H1 (cell line): ENCODE results near the gene TTC24. TPM values are rescaled to one million over a fixed set of nuclear protein-coding genes. Genes with fewer than 3 reads are reported as not detected.

Experiments used
- polyA plus RNA-seq, 7 experiments: library from polyadenylated mRNA; depleted of rRNA in 3 of 7; stranded (reverse) in 5 of 7; unstranded in 2 of 7; fragments of >200 nt in 5 of 7; fragments of 200-250 nt in 2 of 7; gene quantifications; 1 replicate in 5 of 7; 2 replicates in 1 of 7; 4 replicates in 1 of 7; pipeline versions ENCODE4 v1.2.1 to v1.2.3, GENCODE V29; 2011 to 2013; ENCODE audit warnings: missing spikeins in 2 of 7, mixed read lengths in 2 of 7
- total RNA-seq: library from RNA; stranded (reverse); fragmentation: NEBNext Ultra II Directional; extraction: Animal tissue kit (Norgen Biotek cat#: 25700); gene quantifications from 2 replicates; pipeline ENCODE4 v1.2.1, GENCODE V29; 2021
- TF ChIP-seq, protein P1 (sequence below): IDR thresholded peaks from 2 replicates; pipeline ENCODE4 v1.6.1; 2011; ENCODE audit warnings: low read depth, mild to moderate bottlenecking, low read length; ENCODE audit not compliant: insufficient read depth

Gene TTC24
- total and polyA plus RNA-seq, 2 of the 8 experiments (the other 6 are each of a cell fraction or from before 2014, with no cell fraction given): 0.08 TPM; not detected in 1

DNA sequence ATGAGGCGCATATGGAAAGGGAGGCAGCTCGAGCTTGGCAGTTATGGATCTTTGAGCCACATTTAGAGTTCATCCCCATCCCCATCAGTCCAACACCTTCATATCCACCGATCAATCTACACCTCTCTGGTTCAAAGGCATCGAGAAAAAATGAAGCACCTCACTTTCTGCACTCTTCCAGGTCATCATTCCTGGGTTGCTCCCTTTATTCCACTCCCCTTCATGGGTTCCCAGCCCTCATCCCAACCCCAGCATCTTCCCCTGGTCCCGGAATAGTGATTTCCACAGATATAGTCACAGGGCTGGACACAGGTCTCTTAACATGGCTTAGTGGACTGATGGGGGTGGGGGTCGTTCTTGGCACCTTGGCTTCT lies 40.0 kb downstream of the TTC24 start (continued):
- TF ChIP-seq, protein P1, sequence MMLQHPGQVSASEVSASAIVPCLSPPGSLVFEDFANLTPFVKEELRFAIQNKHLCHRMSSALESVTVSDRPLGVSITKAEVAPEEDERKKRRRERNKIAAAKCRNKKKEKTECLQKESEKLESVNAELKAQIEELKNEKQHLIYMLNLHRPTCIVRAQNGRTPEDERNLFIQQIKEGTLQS: no peak
